K562 (cell line): ENCODE measurements around the gene SLCO2A1. TPM values are rescaled to one million over a fixed set of nuclear protein-coding genes. Genes with fewer than 3 reads are reported as not detected.

Source experiments
- ATAC-seq: fragments of 200-7000 bp; cut with Tn5 transposase; 3 replicates; pipeline ENCODE4 v1.9.1; 2020; ENCODE audit warnings: moderate library complexity
- BruUV-seq: library from RNA; stranded (reverse); fragments of 400-500 nt; replicated peaks from 2 replicates; lab custom pipeline; 2021; lab: Mats Ljungman, UMichigan
- CTCF ChIA-PET: fragments of 300-600 bp; formaldehyde crosslinking; extraction: SDS; loops from one replicate; lab custom pipeline; 2021; ENCODE audit warnings: low intra/inter-chr PET ratio; lab: Yijun Ruan, JAX
- POLR2A ChIA-PET: fragments of 300-600, 350-650 bp; sonication (Branson Sonifier 250); formaldehyde crosslinking; extraction: SDS; loops from one replicate; lab custom pipeline; 2021; ENCODE audit warnings: antibody characterized with exemption, inconsistent platforms; lab: Yijun Ruan, JAX
- DNase-seq, 4 experiments: peaks; one replicate each; pipeline versions ENCODE4 v3.0.0 to v3.0.0-alpha.2; 2011 to 2018; ENCODE audit warnings: low spot score in 3 of 4, mixed read lengths in 3 of 4; ENCODE audit errors: extremely low read depth in 1 of 4
- FAIRE-seq: peaks from 2 replicates; lab custom pipeline; 2011; peaks lifted over from hg19 to GRCh38; lab: Jason Lieb, UNC
- H2AFZ ChIP-seq: 2 replicates; pipeline ENCODE4 v1.6.0; 2011; ENCODE audit warnings: low read depth, low read length, control low read depth, inconsistent platforms
- H3K27ac ChIP-seq: fragments of 200-600 bp; 3 replicates; pipeline ENCODE4 v1.8.0; 2011; ENCODE audit warnings: low read depth, mild to moderate bottlenecking, control low read depth, inconsistent platforms, low read length, moderate library complexity, mixed read lengths; ENCODE audit errors: extremely low read depth
- H3K27me3 ChIP-seq, 2 experiments: fragments of 300-600 bp in 1 of 2; 2 replicates in 1 of 2; 3 replicates in 1 of 2; pipeline versions ENCODE4 v1.6.0 to v1.8.0; 2011; ENCODE audit warnings: inconsistent platforms in 2 of 2, low read length in 2 of 2, mild to moderate bottlenecking in 1 of 2, mixed read lengths in 1 of 2, moderate library complexity in 1 of 2; ENCODE audit not compliant: control insufficient read depth in 2 of 2, insufficient read depth in 2 of 2
- H3K36me3 ChIP-seq: fragments of 300-600 bp; 3 replicates; pipeline ENCODE4 v1.8.0; 2011; ENCODE audit warnings: mild to moderate bottlenecking, low read length, inconsistent platforms; ENCODE audit not compliant: control insufficient read depth, insufficient read depth
- H3K4me1 ChIP-seq, 2 experiments: fragments of 200-600 bp in 1 of 2; replicated peaks in 1 of 2; 2 replicates in 1 of 2; 3 replicates in 1 of 2; pipeline versions ENCODE4 v1.5.1 to v1.8.0; 2011; ENCODE audit warnings: inconsistent platforms in 2 of 2, low read length in 2 of 2, mild to moderate bottlenecking in 1 of 2, mixed read lengths in 1 of 2, moderate library complexity in 1 of 2; ENCODE audit not compliant: control insufficient read depth in 2 of 2, insufficient read depth in 2 of 2
- H3K4me2 ChIP-seq: 2 replicates; pipeline ENCODE4 v1.6.1; 2011; ENCODE audit warnings: low read length, control low read depth, inconsistent platforms, mixed read lengths; ENCODE audit not compliant: insufficient read depth
- H3K4me3 ChIP-seq: fragments of 200-600 bp; sonication (generic), shearing (Covaris generic); 2 replicates; pipeline ENCODE4 v1.5.1; 2016; ENCODE audit warnings: control low read depth, inconsistent platforms
- H3K79me2 ChIP-seq: fragments of 200-600 bp; 3 replicates; pipeline ENCODE4 v1.8.0; 2011; ENCODE audit warnings: low read length, inconsistent platforms; ENCODE audit not compliant: control insufficient read depth, insufficient read depth
- H3K9ac ChIP-seq, 2 experiments: 2 replicates each; pipeline versions ENCODE4 v1.6.0 to v1.6.1; 2011; ENCODE audit warnings: low read depth in 2 of 2, low read length in 2 of 2, control low read depth in 1 of 2, inconsistent platforms in 1 of 2, mild to moderate bottlenecking in 1 of 2, mixed read lengths in 1 of 2; ENCODE audit not compliant: insufficient read depth in 1 of 2
- H3K9me1 ChIP-seq: one replicate; pipeline ENCODE4 v1.6.0; 2011; ENCODE audit warnings: inconsistent platforms, mild to moderate bottlenecking, low read length, moderate library complexity; ENCODE audit not compliant: control insufficient read depth, insufficient read depth
- H3K9me3 ChIP-seq: replicated peaks from 2 replicates; pipeline ENCODE4 v1.5.1; 2011; ENCODE audit warnings: low read depth, low read length, inconsistent platforms; ENCODE audit not compliant: control insufficient read depth, insufficient read depth
- H4K20me1 ChIP-seq: replicated peaks from 2 replicates; pipeline ENCODE4 v1.6.1; 2011; ENCODE audit warnings: low read length, inconsistent platforms, mixed read lengths; ENCODE audit not compliant: control insufficient read depth, insufficient read depth
- FOXJ3 ChIP-seq: sonication (generic); formaldehyde crosslinking; IDR thresholded peaks from 2 replicates; pipeline ENCODE4 v1.4.0; 2020; ENCODE audit warnings: mild to moderate bottlenecking, missing genetic modification reagents
- PPARD ChIP-seq: fragments of 250-450 bp; sonication (Bioruptor Pico); IDR thresholded peaks from 2 replicates; pipeline ENCODE4 v1.8.0; 2022; ENCODE audit warnings: inconsistent platforms, mild to moderate bottlenecking, moderate library complexity
- PRMT5 ChIP-seq: sonication (generic); formaldehyde crosslinking; IDR thresholded peaks from 2 replicates; pipeline ENCODE4 v1.5.0; 2020; ENCODE audit warnings: missing genetic modification reagents
- ZBTB34 ChIP-seq: fragments of 250-450 bp; sonication (Bioruptor Pico); IDR thresholded peaks from 2 replicates; pipeline ENCODE4 v1.8.0; 2021; ENCODE audit warnings: mild to moderate bottlenecking, moderate library complexity
- ZBTB5 ChIP-seq: fragments of 450-650 bp; IDR thresholded peaks from 2 replicates; pipeline ENCODE4 v1.6.1; 2017; ENCODE audit warnings: antibody characterized with exemption
- ZNF24 ChIP-seq: fragments of 450-650 bp; IDR thresholded peaks from 2 replicates; pipeline ENCODE4 v1.6.1; 2016
- WGBS: fragments of 100-300 bp; shearing (Covaris generic); methylation state at CpG from one replicate; pipeline ENCODE4 v1.1.6; 2016; ENCODE audit warnings: low coverage, mixed read lengths; ENCODE audit not compliant: insufficient coverage; ENCODE audit errors: missing lambda C conversion rate; 5-methylcytosine and 5-hydroxymethylcytosine counted together
- in situ Hi-C: fragments of 300-500 bp; cut with MboI; formaldehyde crosslinking; loops from 4 replicates; pipeline ENCODE4 v1.15.0; 2018; ENCODE audit warnings: inconsistent platforms, mixed read lengths
- intact Hi-C: fragments of 100-400 bp; cut with micrococcal nuclease; formaldehyde crosslinking; loops from 2 replicates; pipeline ENCODE4 v1.14.2; 2022
- polyA plus RNA-seq, 8 experiments: library from polyadenylated mRNA; depleted of rRNA in 4 of 8; stranded (reverse) in 5 of 8; unstranded in 3 of 8; fragments of >200 nt; fragmentation: Nextera tagmentation in 2 of 8; fragmentation: Illumina TruSeq in 1 of 8; extraction: Ambion mirVana in 2 of 8; extraction: Trizol in 1 of 8; gene quantifications; 2 replicates each; pipeline versions ENCODE4 v1.2.1 to v1.2.3, GENCODE V29; 2011 to 2014; ENCODE audit warnings: inconsistent platforms in 1 of 8, missing spikeins in 1 of 8
- total RNA-seq, 7 experiments: library from RNA; depleted of rRNA in 6 of 7; stranded (reverse); fragments of >200 nt in 6 of 7; fragmentation: Illumina TruSeq in 2 of 7; extraction: Trizol in 2 of 7; gene quantifications; 2 replicates each; pipeline versions ENCODE4 v1.2.1 to v1.2.3, GENCODE V29; 2011 to 2021; ENCODE audit warnings: low replicate concordance in 1 of 7

Gene SLCO2A1
- total and polyA plus RNA-seq, 9 of the 15 experiments (the other 6 are each of a cell fraction or from before 2014, with no cell fraction given) = 0.16 to 1.0 TPM; not detected in 7

- no peak for TF ChIP-seq ZBTB34 (CRISPR knock-in tag)
Observed at GRCh38 chr3:134036291-134036690, 6.6 kb upstream of the SLCO2A1 start (continued).

GRCh38 chr3:134035836-134036235 is 6.1 kb upstream of the SLCO2A1 start:
- Histone ChIP-seq H4K20me1 (no peaks in the 10 kb centered on the region; the same call in 1 of the 2 replicates), H3K79me2 (no peaks in the 10 kb centered on the region), H3K9me3 (no peaks in the 10 kb centered on the region), H2AFZ (no peak overlapping the region), H3K9me1 (no peaks in the 10 kb centered on the region), H3K4me3 (no peak overlapping the region), H3K9ac (no peak overlapping the region), H3K36me3 (no peaks in the 10 kb centered on the region), H3K27me3 (peaks cover 0 to 16% of the 10 kb centered on the region in 2 experiments; a peak in 2 of 5 replicates)
- FAIRE-seq = no peak
- CTCF ChIA-PET = no interaction called here
- intact Hi-C loops = no loop called here
- 7% methylated on average over 8 of the region's 8 CpGs for WGBS
- TF ChIP-seq PPARD (CRISPR knock-in tag) (no peak), ZNF24 (no peak), FOXJ3 (no peak), PRMT5 (CRISPR knock-in tag) (no peak), ZBTB5 (no peak)
- TF ChIP-seq, all 486 proteins: peak for 0
- DNase-seq (no peak), ATAC-seq (no peak)
- POLR2A ChIA-PET = no interaction called here
- in situ Hi-C loops = no loop called here
- BruUV-seq = no TSS peak
- Histone ChIP-seq H3K4me2 (no peak overlapping the region), H3K4me1 (no peaks in the 10 kb centered on the region), H3K27ac (no peak overlapping the region)
